ENCODE results near the gene CDCP1.

The CDCP1 gene

GRCh38 chr3:45132568-45133211 is 13.5 kb downstream of the CDCP1 start:
- no peak for DNase-seq (ENCODE audit: low read depth in 1 of 2, low spot score in 1 of 2)
- no peaks in the 10 kb centered on the region for H3K27me3 ChIP-seq (ENCODE audit: insufficient read depth, poor library complexity, severe bottlenecking)
- no peak overlapping the region for H3K27ac ChIP-seq (replicated peaks)
- no peak overlapping the region for H3K4me3 ChIP-seq (replicated peaks; ENCODE audit: insufficient read depth, low read length)
- no peak for TF ChIP-seq SPI1 (IDR thresholded peaks at IDR 0.05; ENCODE audit: borderline replicate concordance, low read depth)
- TF ChIP-seq GABPA (IDR thresholded peaks at IDR 0.05; ENCODE audit: low read depth): no peak
- TF ChIP-seq POLR2AphosphoS5 (IDR thresholded peaks at IDR 0.05; ENCODE audit: low read depth): no peak
- no peak for TF ChIP-seq REST (IDR thresholded peaks at IDR 0.05; ENCODE audit: insufficient replicate concordance, low read depth)
- no peak for TF ChIP-seq CTCF (IDR thresholded peaks at IDR 0.05; ENCODE audit: insufficient read depth, low read length)

- no peak overlapping the region for H3K4me3 ChIP-seq (replicated peaks; ENCODE audit: insufficient read depth, low read length)
- H3K27ac ChIP-seq (replicated peaks): no peak overlapping the region
- no peak for TF ChIP-seq REST (IDR thresholded peaks at IDR 0.05; ENCODE audit: insufficient replicate concordance, low read depth)
- TF ChIP-seq SPI1 (IDR thresholded peaks at IDR 0.05; ENCODE audit: borderline replicate concordance, low read depth): no peak
- TF ChIP-seq POLR2AphosphoS5 (IDR thresholded peaks at IDR 0.05; ENCODE audit: low read depth): no peak
- no peak for TF ChIP-seq GABPA (IDR thresholded peaks at IDR 0.05; ENCODE audit: low read depth)
- TF ChIP-seq CTCF (IDR thresholded peaks at IDR 0.05; ENCODE audit: insufficient read depth, low read length): no peak
- DNase-seq (ENCODE audit: low read depth in 1 of 2, low spot score in 1 of 2): no peak
- no peaks in the 10 kb centered on the region for H3K27me3 ChIP-seq (ENCODE audit: insufficient read depth, poor library complexity, severe bottlenecking)
Measured at GRCh38 chr3:45131201-45131600, 15.0 kb downstream of the CDCP1 start.

GRCh38 chr3:45130476-45130875 is 15.7 kb downstream of the CDCP1 start:
- Histone ChIP-seq H3K4me3 (replicated peaks; ENCODE audit: insufficient read depth, low read length) (no peak overlapping the region), H3K27ac (replicated peaks) (no peak overlapping the region), H3K27me3 (ENCODE audit: insufficient read depth, poor library complexity, severe bottlenecking) (no peaks in the 10 kb centered on the region)
- DNase-seq (ENCODE audit: low read depth in 1 of 2, low spot score in 1 of 2): no peak
- no peak for TF ChIP-seq GABPA (IDR thresholded peaks at IDR 0.05; ENCODE audit: low read depth)
- TF ChIP-seq SPI1 (IDR thresholded peaks at IDR 0.05; ENCODE audit: borderline replicate concordance, low read depth): no peak
- no peak for TF ChIP-seq POLR2AphosphoS5 (IDR thresholded peaks at IDR 0.05; ENCODE audit: low read depth)
- TF ChIP-seq REST (IDR thresholded peaks at IDR 0.05; ENCODE audit: insufficient replicate concordance, low read depth): no peak
- no peak for TF ChIP-seq CTCF (IDR thresholded peaks at IDR 0.05; ENCODE audit: insufficient read depth, low read length)
